Measurements from ENCODE around the gene CUEDC1. TPM values are rescaled to one million over a fixed set of nuclear protein-coding genes. Genes with fewer than 3 reads are reported as not detected.

Gene CUEDC1
- total and polyA plus RNA-seq, 2 of the 13 experiments (the other 11 are each of a cell fraction or from before 2014, with no cell fraction given) = 7.4 to 12.9 TPM

GRCh38 chr17:57861000-57861789, 94.0 kb downstream of the CUEDC1 start (continued):
- TF ChIP-seq MTERF4 (CRISPR knock-in tag; IDR thresholded peaks at IDR 0.05) (peak; percentile 67; the same call in 1 of the 2 replicates), HMG20A (CRISPR knock-in tag; IDR thresholded peaks at IDR 0.05; ENCODE audit: borderline replicate concordance) (peak; percentile 74; the same call in 1 of the 2 replicates), SP5 (CRISPR knock-in tag; IDR thresholded peaks at IDR 0.05; ENCODE audit: borderline replicate concordance, low read depth) (peak; percentile 92), THAP9 (CRISPR knock-in tag; IDR thresholded peaks at IDR 0.05; ENCODE audit: borderline replicate concordance) (0 out of 2 replicates have a peak, but pooled peaks have one; percentile 25), FOXA3 (CRISPR knock-in tag; IDR thresholded peaks at IDR 0.05) (peak; percentile 77), DNMT3B (CRISPR knock-in tag; conservative IDR thresholded peaks at IDR 0.05) (no peak; the same call in 1 of the 2 replicates), SMAD1 (CRISPR knock-in tag; IDR thresholded peaks at IDR 0.05; ENCODE audit: borderline replicate concordance, low read depth) (no peak), ZNF609 (CRISPR knock-in tag; IDR thresholded peaks at IDR 0.05; ENCODE audit: borderline replicate concordance) (peak; percentile 89), CHCHD3 (CRISPR knock-in tag; IDR thresholded peaks at IDR 0.05) (no peak), TEF (CRISPR knock-in tag; IDR thresholded peaks at IDR 0.05) (no peak), ZNF646 (CRISPR knock-in tag; IDR thresholded peaks at IDR 0.05) (0 out of 2 replicates have a peak, but pooled peaks have one; percentile 13)

Data from HepG2 (cell line).